T47D (cell line): Measurements from ENCODE around the gene KRTAP20-4.

Experiments used
- DNase-seq, 2 experiments: peaks; one replicate each; pipeline versions ENCODE4 v3.0.0 to v3.0.0-alpha.2; 2011 to 2012; ENCODE audit warnings: low read depth in 1 of 2, low spot score in 1 of 2
- JUND ChIP-seq: IDR thresholded peaks from 2 replicates; pipeline ENCODE4 v1.6.1; 2012; ENCODE audit warnings: low read depth
- in situ Hi-C: cut with HindIII; loops from 2 replicates; pipeline ENCODE4 v1.10.0; 2016; ENCODE audit warnings: low sequenced_read_pairs, low pct_unique_long_range_greater_than_20kb

KRTAP20-4 gene

DNA sequence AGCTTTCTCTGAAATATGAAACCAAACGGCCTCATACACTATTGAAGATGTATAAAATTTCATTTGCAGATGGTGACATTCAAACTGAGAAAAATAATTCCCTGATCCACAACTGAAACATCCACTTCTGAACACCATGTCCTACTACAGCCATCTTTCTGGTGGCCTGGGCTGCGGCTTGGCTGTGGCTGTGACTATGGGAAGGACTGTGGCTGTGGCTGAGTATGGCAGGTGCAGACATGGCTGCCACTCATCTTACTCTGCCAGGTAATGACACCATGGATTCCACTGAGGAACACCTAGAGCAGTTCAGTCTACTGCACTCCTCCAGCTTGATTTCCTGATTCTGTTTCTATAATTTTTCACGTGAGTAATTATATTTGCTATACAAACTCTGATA lies at the start of gene KRTAP20-4:
KRTAP20-4 (plus strand) TSS at position 106 of the 400 bp plus-strand sequence.
- DNase-seq: no peak
- in situ Hi-C loops: no loop called here
- no peak for TF ChIP-seq JUND

DNA sequence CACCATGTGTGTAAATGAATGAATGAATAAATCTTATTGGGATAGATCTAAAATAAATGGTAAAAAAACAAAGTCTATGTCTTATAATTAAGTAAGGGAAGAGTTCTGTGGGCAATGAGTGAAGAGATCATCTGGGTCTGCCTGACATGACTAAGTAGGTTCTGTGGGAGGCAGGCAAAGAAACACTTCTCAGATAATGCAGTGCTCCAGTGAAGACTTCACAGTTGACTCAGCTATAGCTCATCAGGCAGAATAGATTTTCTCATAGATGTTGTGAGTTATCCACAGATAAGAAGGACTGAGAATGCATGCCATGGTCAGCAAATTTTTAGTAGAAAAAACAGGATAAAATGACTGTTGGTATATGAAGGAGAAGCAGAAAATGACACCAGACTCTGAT lies 42.7 kb upstream of the KRTAP20-4 start:
- DNase-seq: no peak
- in situ Hi-C loops: no loop called here
- no peak for TF ChIP-seq JUND

DNA sequence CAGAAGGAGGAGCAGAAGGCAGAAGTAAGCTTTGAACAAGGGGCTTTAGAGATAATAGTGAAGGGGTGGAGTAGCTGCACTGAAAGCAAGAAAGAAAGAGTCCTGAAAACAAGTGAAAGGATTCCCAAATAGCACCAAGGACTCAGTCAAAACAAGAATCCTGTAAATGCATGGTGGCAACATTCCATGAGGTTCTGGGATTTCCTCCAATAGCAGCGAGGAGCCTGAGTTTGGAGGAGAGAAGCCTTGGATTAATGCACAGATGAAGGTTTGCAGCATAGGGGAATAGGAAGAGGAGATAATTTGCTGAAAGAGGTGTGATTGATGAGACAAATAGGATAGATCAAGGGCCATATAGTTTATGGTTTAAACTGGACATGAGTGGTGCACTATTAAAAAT lies 41.1 kb upstream of the KRTAP20-4 start:
- TF ChIP-seq JUND: no peak
- in situ Hi-C loops: no loop called here
- DNase-seq: no peak

DNA sequence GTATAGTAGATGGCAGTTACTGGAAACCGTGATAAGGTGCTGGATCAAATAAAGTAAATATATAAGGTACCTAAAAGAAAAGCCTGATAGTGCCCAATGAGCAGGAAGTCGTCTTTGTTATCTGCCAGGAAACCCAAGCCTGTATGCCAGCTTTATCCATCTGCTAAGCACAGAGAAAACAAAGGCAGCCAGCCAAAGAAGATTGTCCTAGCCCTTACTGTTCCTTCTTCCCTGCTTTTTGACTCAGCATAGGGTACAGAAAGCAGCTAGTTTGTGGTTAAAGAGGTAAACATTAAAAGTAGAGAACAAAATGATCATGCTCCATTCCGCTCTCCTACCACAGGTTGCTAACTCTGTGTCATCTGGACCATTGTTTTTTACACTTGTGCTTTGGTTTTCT lies 40.3 kb upstream of the KRTAP20-4 start:
- TF ChIP-seq JUND: no peak
- in situ Hi-C loops: no loop called here

DNA sequence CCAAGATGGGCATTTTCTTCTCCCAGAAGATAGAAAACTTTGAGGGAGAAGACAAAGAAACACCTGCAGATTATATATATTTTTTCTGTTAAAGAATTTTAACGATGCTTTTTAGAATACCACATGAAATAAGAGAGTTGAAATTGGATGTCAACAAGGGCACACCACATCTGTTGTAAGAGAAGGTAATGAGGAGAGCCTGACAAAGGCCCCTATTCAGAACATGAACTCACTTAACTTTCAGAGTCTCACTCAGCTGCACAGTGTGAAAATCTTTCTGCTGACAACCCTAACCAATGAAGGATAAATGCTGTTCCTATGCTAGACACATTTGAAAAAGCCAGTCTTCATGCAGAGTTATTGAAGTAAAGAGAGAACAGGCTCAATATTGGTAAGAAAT lies 37.6 kb upstream of the KRTAP20-4 start:
- in situ Hi-C loops: no loop called here
- no peak for DNase-seq
- no peak for TF ChIP-seq JUND

More for the DNA sequence above, 40.3 kb upstream of the KRTAP20-4 start:
- DNase-seq: no peak

DNA sequence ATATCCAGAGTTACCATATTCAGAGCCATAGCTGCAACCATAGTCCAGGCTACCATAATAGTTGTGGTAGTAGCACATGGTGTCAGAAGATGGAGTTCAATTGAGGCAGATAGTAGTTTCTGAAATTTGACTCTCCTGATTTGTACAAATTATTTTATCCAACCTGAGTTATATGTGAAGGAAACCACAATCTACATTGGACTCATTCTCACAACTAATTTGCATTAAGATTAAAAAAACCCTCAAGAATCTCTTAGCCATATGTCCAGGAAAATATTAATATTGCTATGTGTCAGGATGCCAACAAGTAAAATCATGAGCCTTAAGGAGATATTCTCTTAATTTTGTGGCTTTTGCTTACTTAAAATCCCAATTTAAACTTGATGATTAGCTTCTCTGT lies 30.1 kb upstream of the KRTAP20-4 start, which contains the start of gene KRTAP22-2:
KRTAP22-2 (minus strand) TSS at position 101 of the 400 bp plus-strand sequence.
- no peak for TF ChIP-seq JUND
- in situ Hi-C loops: no loop called here
- DNase-seq: no peak

DNA sequence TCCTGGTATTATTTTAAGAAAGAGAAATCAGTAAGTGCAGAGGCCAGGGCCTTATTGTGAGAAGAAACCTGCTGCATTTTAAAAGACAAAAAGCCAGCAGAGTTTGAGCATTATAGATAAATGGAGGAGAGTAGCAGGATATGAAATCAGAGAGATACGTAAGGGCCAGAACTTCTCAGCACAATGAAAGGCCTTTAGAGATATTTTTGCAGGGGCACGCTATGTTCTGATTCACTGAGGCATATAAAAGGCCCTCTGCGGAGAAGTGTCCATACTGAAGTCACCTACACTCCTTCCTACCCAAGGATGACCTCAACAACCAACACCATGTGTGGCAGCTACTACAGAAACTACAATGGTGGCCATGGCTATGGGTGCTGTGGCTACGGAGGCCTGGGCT lies 28.3 kb upstream of the KRTAP20-4 start, which contains the start of gene KRTAP6-3:
KRTAP6-3 (plus strand) TSS at position 301 of the 400 bp plus-strand sequence; CDS start at position 307, 6 bp downstream.
- DNase-seq: no peak
- no peak for TF ChIP-seq JUND
- in situ Hi-C loops: no loop called here

DNA sequence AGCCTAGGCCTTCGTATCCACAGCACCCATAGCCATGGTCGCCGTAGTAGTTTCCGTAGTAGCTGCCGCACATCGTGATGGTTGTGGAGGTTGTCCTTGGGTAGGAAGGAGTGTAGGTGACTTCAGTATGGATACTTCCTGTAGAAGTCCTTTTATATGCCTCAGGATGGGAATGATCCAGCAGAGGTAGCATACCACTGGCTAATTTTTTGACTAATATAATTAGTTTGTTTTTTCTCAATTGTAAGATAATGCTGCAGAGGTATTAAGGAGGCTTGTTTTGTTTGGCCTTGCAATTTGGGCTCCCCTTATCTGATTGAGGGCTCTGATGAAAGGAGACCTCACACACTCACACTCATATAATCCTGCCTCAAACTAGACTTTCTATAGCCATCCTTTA lies 21.6 kb upstream of the KRTAP20-4 start, which contains the start of gene KRTAP6-2:
KRTAP6-2 (minus strand) TSS at position 101 of the 400 bp plus-strand sequence; CDS start at position 73, 28 bp downstream.
- no peak for TF ChIP-seq JUND
- in situ Hi-C loops: no loop called here
- no peak for DNase-seq

DNA sequence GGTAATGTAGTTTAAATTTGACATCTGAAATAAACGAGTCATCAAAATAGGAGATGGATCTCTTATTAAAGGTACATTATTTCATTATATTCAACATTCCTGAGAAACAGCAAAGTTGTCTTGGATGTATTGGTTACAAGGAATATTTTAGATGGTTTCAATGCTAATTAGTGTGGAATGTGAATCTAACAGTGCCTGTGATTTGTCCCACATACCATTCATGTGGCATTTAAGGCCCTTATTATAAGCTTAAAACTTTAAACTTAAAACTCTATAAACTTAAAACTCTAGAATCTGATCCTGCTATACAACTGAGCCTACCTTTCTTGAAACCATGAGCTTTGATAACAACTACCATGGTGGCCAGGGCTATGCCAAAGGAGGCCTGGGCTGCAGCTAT lies 19.6 kb upstream of the KRTAP20-4 start, which contains the start of gene KRTAP22-1:
KRTAP22-1 (plus strand) TSS at position 301 of the 400 bp plus-strand sequence.
- TF ChIP-seq JUND: no peak
- in situ Hi-C loops: no loop called here

DNA sequence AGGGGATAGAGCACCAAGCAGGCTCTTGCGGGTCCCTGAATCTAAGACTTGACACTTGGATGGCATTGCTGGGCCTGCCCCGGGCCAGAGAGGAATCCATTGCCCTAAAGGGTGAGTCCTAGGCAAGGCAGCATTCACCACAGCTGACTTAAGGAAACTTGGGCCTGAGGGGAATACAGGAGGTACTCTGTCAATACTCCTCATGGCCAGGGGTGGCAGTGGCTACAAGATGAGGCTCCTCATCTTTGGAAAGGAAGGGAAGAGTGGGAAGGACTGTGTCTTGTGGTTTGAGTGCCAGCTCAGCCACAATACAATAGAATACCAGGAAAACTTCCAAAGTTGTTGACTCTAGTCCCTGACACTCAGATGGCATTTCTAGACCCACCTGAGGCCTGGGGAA lies 14.5 kb upstream of the KRTAP20-4 start:
- TF ChIP-seq JUND: no peak
- peak in 1 of 2 experiments; percentile 6 for DNase-seq
- in situ Hi-C loops: no loop called here

More for the DNA sequence above, 19.6 kb upstream of the KRTAP20-4 start, which contains the start of gene KRTAP22-1:
- DNase-seq: no peak

DNA sequence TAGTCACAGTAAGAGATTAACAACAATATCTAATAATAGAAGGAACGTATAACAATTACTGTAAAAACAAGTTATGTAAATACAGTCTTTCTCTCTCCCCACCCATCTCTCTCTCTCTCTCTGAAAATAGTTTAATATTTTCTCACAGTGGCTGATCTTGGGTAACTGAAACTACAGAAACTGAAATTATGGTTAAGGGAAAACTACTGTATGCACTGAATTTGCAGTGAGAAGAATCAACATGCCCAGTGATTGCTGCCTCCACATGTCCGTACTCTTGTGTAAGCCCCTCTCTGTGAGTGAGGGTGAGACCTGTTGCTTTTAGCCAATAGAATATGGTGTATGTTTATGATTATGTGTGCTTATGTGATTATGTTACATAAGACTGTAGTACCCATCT lies 8.3 kb upstream of the KRTAP20-4 start:
- DNase-seq: no peak
- no peak for TF ChIP-seq JUND
- in situ Hi-C loops: no loop called here

DNA sequence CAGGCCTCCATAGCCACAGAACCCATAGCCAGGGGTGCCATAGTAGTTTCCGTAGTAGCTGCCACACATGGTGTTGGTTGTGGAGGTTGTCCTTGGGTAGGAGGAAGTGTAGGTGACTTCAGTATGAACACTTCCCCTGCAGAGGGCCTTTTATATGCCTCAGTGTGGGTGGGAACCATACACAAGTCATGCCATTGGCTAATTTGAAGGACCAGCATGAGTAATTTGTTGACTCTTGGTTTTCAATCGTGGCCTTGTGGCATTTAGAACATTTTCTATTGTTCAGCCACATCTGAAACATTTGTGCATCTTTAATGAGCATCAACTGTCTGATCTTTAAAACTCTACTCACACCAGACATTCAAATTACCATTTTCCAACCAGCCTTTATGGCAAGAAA lies 6.6 kb upstream of the KRTAP20-4 start, which contains the start of gene KRTAP6-1:
KRTAP6-1 (minus strand) TSS at position 95 of the 400 bp plus-strand sequence; CDS start at position 69, 26 bp downstream.
- TF ChIP-seq JUND: no peak

DNA sequence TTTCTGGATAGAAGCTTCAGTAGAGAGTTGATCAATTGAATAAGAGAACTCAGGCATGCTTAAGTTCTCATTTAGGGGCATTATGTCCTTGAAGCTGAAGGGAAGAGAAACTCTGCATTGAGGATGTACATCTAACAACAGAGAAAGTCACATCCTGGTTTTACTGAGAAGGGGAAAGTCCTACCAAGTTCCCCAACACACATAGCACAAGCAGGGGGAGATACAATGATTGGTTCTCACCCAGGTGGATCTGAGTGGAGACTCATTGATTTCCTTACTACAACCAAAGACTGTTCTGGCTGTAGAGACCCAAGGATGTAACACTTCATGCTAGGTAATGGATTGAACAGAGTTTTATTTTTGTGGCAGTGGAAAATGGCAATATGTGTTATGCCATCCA lies 5.2 kb upstream of the KRTAP20-4 start:
- TF ChIP-seq JUND: no peak
- in situ Hi-C loops: no loop called here
- no peak for DNase-seq

More for the DNA sequence above, 6.6 kb upstream of the KRTAP20-4 start, which contains the start of gene KRTAP6-1:
- in situ Hi-C loops: no loop called here
- no peak for DNase-seq

DNA sequence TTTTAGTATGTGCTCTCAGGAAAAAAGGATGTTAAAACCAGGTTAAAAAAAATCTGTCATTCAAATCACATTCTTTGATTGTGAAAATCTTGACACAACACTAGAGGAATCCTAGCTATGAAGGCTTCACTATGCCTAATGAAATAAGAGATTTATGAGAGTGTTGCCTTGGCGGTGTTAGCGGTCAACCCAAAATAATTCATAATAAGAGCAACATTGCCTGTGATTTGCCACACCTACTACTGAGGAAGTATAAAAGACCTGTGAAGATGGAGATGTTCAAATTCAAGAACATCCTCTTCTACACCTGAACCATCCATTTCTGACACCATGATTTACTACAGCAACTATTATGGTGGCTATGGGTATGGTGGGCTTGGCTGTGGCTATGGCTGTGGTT lies 4.3 kb upstream of the KRTAP20-4 start, which contains the start of gene KRTAP20-1:
KRTAP20-1 (plus strand) TSS at position 301 of the 400 bp plus-strand sequence; CDS start at position 331, 30 bp downstream.
- DNase-seq: no peak
- in situ Hi-C loops: no loop called here
- no peak for TF ChIP-seq JUND
